CD14-positive monocyte (primary cell): ENCODE measurements around the gene THSD7A. TPM values are rescaled to one million over a fixed set of nuclear protein-coding genes. Genes with fewer than 3 reads are reported as not detected.

ENCODE experiments used
- DNase-seq, 3 donors: peaks; one replicate each; pipeline ENCODE4 v3.0.0-alpha.2; 2011 to 2022
- H2AFZ ChIP-seq: 2 replicates; pipeline ENCODE4 v1.6.0; 2012; ENCODE audit warnings: mild to moderate bottlenecking, low read depth, low read length, inconsistent platforms; ENCODE audit not compliant: insufficient read depth, poor library complexity, severe bottlenecking
- H3K27ac ChIP-seq, 2 donors: 1 replicate in 1 of 2; 2 replicates in 1 of 2; pipeline ENCODE4 v1.5.1; 2012 to 2013; ENCODE audit warnings: low read length in 2 of 2, control low read depth in 1 of 2, inconsistent platforms in 1 of 2, low read depth in 1 of 2, mild to moderate bottlenecking in 1 of 2
- H3K27me3 ChIP-seq, 2 donors: one replicate each; pipeline versions ENCODE4 v1.6.0 to v1.6.1; 2011 to 2013; ENCODE audit warnings: low read length in 2 of 2; ENCODE audit not compliant: control insufficient read depth in 2 of 2, insufficient read depth in 2 of 2
- H3K36me3 ChIP-seq, 2 donors: replicated peaks in 1 of 2; 1 replicate in 1 of 2; 2 replicates in 1 of 2; pipeline versions ENCODE4 v1.5.1 to v1.6.1; 2012 to 2013; ENCODE audit warnings: low read length in 2 of 2, control low read depth in 1 of 2, inconsistent platforms in 1 of 2, mild to moderate bottlenecking in 1 of 2; ENCODE audit not compliant: insufficient read depth in 2 of 2, control insufficient read depth in 1 of 2
- H3K4me1 ChIP-seq, 2 donors: 1 replicate in 1 of 2; 2 replicates in 1 of 2; pipeline versions ENCODE4 v1.5.1 to v1.6.1; 2012 to 2013; ENCODE audit warnings: low read length in 2 of 2, control low read depth in 1 of 2, inconsistent platforms in 1 of 2, mild to moderate bottlenecking in 1 of 2, moderate library complexity in 1 of 2; ENCODE audit not compliant: insufficient read depth in 2 of 2, control insufficient read depth in 1 of 2
- H3K4me2 ChIP-seq: replicated peaks from 2 replicates; pipeline ENCODE3; 2012; ENCODE audit warnings: low read length, moderate library complexity, mild to moderate bottlenecking; ENCODE audit not compliant: poor library complexity, severe bottlenecking; ENCODE audit errors: extremely low read depth
- H3K4me3 ChIP-seq, 3 experiments: fragments of 200-600 bp in 1 of 3; sonication (generic) in 1 of 3; replicated peaks in 1 of 3; 1 replicate in 2 of 3; 2 replicates in 1 of 3; pipeline ENCODE4 v1.5.1; 2011 to 2013; ENCODE audit warnings: low read length in 3 of 3, mild to moderate bottlenecking in 3 of 3, control low read depth in 2 of 3, low read depth in 2 of 3, inconsistent platforms in 1 of 3, moderate library complexity in 1 of 3
- H3K79me2 ChIP-seq: 2 replicates; pipeline ENCODE4 v1.6.0; 2012; ENCODE audit warnings: mild to moderate bottlenecking, control low read depth, inconsistent platforms, low read length, moderate library complexity; ENCODE audit not compliant: insufficient read depth
- H3K9ac ChIP-seq: 2 replicates; pipeline ENCODE4 v1.6.0; 2017; ENCODE audit warnings: low read length, mild to moderate bottlenecking; ENCODE audit not compliant: insufficient read depth, poor library complexity, severe bottlenecking
- H3K9me3 ChIP-seq, 2 donors: replicated peaks in 1 of 2; 1 replicate in 1 of 2; 2 replicates in 1 of 2; pipeline versions ENCODE4 v1.5.1 to v1.6.1; 2012 to 2013; ENCODE audit warnings: low read length in 2 of 2, control low read depth in 1 of 2; ENCODE audit not compliant: control insufficient read depth in 1 of 2, insufficient read depth in 1 of 2
- H4K20me1 ChIP-seq: 2 replicates; pipeline ENCODE4 v1.6.0; 2012; ENCODE audit warnings: mild to moderate bottlenecking, low read length, control low read depth, moderate library complexity; ENCODE audit not compliant: insufficient read depth
- H3K27ac Mint-ChIP-seq, 7 donors: one replicate each; pipeline ENCODE4 v1.8.0; 2020; ENCODE audit warnings: mild to moderate bottlenecking in 7 of 7, mixed read lengths in 7 of 7, moderate library complexity in 6 of 7, inconsistent platforms in 2 of 7
- H3K27me3 Mint-ChIP-seq, 3 donors: one replicate each; pipeline ENCODE4 v1.8.0; 2021 to 2022; ENCODE audit warnings: low read depth in 3 of 3, mild to moderate bottlenecking in 3 of 3, mixed read lengths in 3 of 3, moderate library complexity in 3 of 3, inconsistent platforms in 1 of 3
- H3K36me3 Mint-ChIP-seq, 2 donors: one replicate each; pipeline ENCODE4 v1.8.0; 2020; ENCODE audit warnings: mixed read lengths in 2 of 2, inconsistent platforms in 1 of 2, mild to moderate bottlenecking in 1 of 2
- H3K4me1 Mint-ChIP-seq: one replicate; pipeline ENCODE4 v1.8.0; 2020; ENCODE audit warnings: mild to moderate bottlenecking, mixed read lengths
- H3K4me3 Mint-ChIP-seq, 2 donors: one replicate each; pipeline ENCODE4 v1.8.0; 2020; ENCODE audit warnings: mild to moderate bottlenecking in 2 of 2, mixed read lengths in 2 of 2, moderate library complexity in 1 of 2
- H3K9me3 Mint-ChIP-seq, 7 donors: one replicate each; pipeline ENCODE4 v1.8.0; 2020 to 2022; ENCODE audit warnings: mixed read lengths in 7 of 7, mild to moderate bottlenecking in 6 of 7, moderate library complexity in 6 of 7, inconsistent platforms in 2 of 7
- WGBS: methylation state at CpG from one replicate; pipeline ENCODE4 v1.1.5; 2013; ENCODE audit warnings: missing lambda C conversion rate; ENCODE audit not compliant: insufficient coverage; 5-methylcytosine and 5-hydroxymethylcytosine counted together
- intact Hi-C, 2 donors: fragments of 100-400 bp; cut with micrococcal nuclease; formaldehyde crosslinking; loops; one replicate each; pipeline versions ENCODE4 v1.15.0 to v1.15.1; 2023
- polyA plus RNA-seq, 3 donors: library from polyadenylated mRNA; depleted of rRNA in 1 of 3; unstranded in 2 of 3; stranded (reverse) in 1 of 3; fragments of 300-500 nt in 2 of 3; fragments of >200 nt in 1 of 3; fragmentation: Illumina TruSeq in 2 of 3; gene quantifications; 1 replicate in 2 of 3; 2 replicates in 1 of 3; pipeline ENCODE4 v1.2.3, GENCODE V29; 2012 to 2021
- TF ChIP-seq, protein P1 (sequence below): fragments of 200-600 bp; IDR thresholded peaks from one replicate; pipeline ENCODE4 v1.8.0; 2022; ENCODE audit warnings: antibody characterized with exemption, mild to moderate bottlenecking

THSD7A gene
- polyA plus RNA-seq, 3 donors = under 0.01 TPM; not detected in 2

DNA sequence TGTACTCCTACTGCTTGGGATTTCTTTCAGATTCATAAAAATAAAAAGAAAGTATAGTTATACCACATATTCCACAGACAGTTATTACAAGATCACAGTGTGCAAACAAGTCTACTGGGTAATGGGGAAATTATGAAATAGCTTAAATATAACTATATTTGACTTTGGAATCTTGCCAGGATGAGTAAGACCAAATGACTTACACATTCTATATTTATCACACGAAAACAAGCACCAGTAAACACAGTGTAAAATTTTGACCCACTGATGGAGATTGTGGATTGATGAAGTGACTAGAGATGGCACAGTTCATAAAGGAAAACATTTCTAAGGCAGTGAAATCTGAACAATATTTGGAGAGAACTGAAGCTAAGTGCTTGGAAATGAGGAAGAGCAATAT lies 339.7 kb downstream of the THSD7A start:
- H3K4me2 ChIP-seq = peak overlapping the region; percentile 53

DNA sequence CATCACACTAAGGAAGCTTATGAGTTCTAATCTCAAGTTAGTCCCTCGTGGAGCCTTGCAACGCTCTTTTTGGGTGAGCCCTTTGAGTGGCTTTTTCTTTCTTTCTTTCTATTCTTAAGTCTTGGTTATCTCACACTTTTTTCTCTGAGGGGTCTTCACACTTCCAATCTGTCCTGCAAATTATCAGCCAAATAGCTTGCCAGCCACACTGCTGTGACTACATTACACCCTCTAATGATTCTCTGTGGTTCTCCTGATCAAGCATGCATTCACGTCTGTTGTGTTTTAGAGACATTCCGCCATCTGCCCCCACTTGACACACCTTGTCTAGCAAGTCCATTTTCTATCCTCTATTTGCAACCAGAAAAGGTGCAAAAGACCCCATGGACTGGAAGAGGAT lies 340.2 kb downstream of the THSD7A start:
- Histone ChIP-seq H3K27me3 (no peaks in the 10 kb centered on the region), H4K20me1 (no peaks in the 10 kb centered on the region), H2AFZ (no peak overlapping the region), H3K9me3 (no peaks in the 10 kb centered on the region), H3K79me2 (no peaks in the 10 kb centered on the region), H3K4me1 (peaks cover 17 to 18% of the 10 kb centered on the region in 2 donors), H3K4me2 (peak overlapping the region; percentile 53), H3K4me3 (peak overlapping the region in 1 of 3 experiments; percentile 34), H3K9ac (no peak overlapping the region), H3K27ac (peak overlapping the region in 1 of 2 donors; percentile 60), H3K36me3 (no peaks in the 10 kb centered on the region)
- no CpG with 5 or more reads among the region's 4 CpGs for WGBS
- peaks cover 16% of the 10 kb centered on the region for H3K4me1 Mint-ChIP-seq
- TF ChIP-seq, protein P1, sequence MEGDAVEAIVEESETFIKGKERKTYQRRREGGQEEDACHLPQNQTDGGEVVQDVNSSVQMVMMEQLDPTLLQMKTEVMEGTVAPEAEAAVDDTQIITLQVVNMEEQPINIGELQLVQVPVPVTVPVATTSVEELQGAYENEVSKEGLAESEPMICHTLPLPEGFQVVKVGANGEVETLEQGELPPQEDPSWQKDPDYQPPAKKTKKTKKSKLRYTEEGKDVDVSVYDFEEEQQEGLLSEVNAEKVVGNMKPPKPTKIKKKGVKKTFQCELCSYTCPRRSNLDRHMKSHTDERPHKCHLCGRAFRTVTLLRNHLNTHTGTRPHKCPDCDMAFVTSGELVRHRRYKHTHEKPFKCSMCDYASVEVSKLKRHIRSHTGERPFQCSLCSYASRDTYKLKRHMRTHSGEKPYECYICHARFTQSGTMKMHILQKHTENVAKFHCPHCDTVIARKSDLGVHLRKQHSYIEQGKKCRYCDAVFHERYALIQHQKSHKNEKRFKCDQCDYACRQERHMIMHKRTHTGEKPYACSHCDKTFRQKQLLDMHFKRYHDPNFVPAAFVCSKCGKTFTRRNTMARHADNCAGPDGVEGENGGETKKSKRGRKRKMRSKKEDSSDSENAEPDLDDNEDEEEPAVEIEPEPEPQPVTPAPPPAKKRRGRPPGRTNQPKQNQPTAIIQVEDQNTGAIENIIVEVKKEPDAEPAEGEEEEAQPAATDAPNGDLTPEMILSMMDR = no peak
- H3K27me3 Mint-ChIP-seq = no peaks in the 10 kb centered on the region
- no peak for DNase-seq
- no peaks in the 10 kb centered on the region for H3K36me3 Mint-ChIP-seq
- intact Hi-C loops = no loop called here
- no peak overlapping the region for H3K4me3 Mint-ChIP-seq
- H3K9me3 Mint-ChIP-seq = peaks cover 2 to 8% (median 4%) of the 10 kb centered on the region in 7 donors
- H3K27ac Mint-ChIP-seq = peak overlapping the region in 5 of 7 donors; percentile 51 to 88 (median 71)

More for the DNA sequence above, 339.7 kb downstream of the THSD7A start:
- H3K9me3 Mint-ChIP-seq = peaks cover 2 to 10% (median 5%) of the 10 kb centered on the region in 7 donors
- Histone ChIP-seq H4K20me1 (no peaks in the 10 kb centered on the region), H3K4me1 (peaks cover 17 to 18% of the 10 kb centered on the region in 2 donors), H2AFZ (no peak overlapping the region), H3K27me3 (no peaks in the 10 kb centered on the region), H3K9ac (no peak overlapping the region), H3K27ac (peak overlapping the region in 1 of 2 donors; percentile 60), H3K4me3 (peak overlapping the region in 1 of 3 experiments; percentile 34), H3K36me3 (no peaks in the 10 kb centered on the region), H3K9me3 (no peaks in the 10 kb centered on the region), H3K79me2 (no peaks in the 10 kb centered on the region)
- peaks cover 16% of the 10 kb centered on the region for H3K4me1 Mint-ChIP-seq
- H3K27ac Mint-ChIP-seq = peak overlapping the region in 6 of 7 donors; percentile 61 to 88 (median 70)
- no peaks in the 10 kb centered on the region for H3K27me3 Mint-ChIP-seq
- H3K4me3 Mint-ChIP-seq = peak overlapping the region in 1 of 2 donors; percentile 22
- TF ChIP-seq, protein P1 = no peak
- intact Hi-C loops = no loop called here
- WGBS = no CpG with 5 or more reads among the region's 1 CpG
- DNase-seq = peak; percentile 39 to 74 (median 63)
- H3K36me3 Mint-ChIP-seq = no peaks in the 10 kb centered on the region
